GM18511 (cell line): ENCODE data around the gene CD68.
"Not testable (repeated sequence)": the region's sequence is repeated elsewhere in the genome, so short reads cannot be mapped to it uniquely, and the experiment has no call there.

ENCODE experiments used
- ATAC-seq: cut with Tn5 transposase; IDR thresholded peaks from one replicate; pipeline ENCODE4 v1.9.1; 2021; ENCODE audit warnings: mild to moderate bottlenecking, moderate library complexity; ENCODE audit not compliant: unreplicated experiment

Gene CD68

GRCh38 chr17:7580604-7581575 is 1.5 kb downstream of the CD68 start:
- ATAC-seq, result no peak

- ATAC-seq, result no peak
Measured at GRCh38 chr17:7582396-7583252, 3.2 kb downstream of the CD68 start.

DNA sequence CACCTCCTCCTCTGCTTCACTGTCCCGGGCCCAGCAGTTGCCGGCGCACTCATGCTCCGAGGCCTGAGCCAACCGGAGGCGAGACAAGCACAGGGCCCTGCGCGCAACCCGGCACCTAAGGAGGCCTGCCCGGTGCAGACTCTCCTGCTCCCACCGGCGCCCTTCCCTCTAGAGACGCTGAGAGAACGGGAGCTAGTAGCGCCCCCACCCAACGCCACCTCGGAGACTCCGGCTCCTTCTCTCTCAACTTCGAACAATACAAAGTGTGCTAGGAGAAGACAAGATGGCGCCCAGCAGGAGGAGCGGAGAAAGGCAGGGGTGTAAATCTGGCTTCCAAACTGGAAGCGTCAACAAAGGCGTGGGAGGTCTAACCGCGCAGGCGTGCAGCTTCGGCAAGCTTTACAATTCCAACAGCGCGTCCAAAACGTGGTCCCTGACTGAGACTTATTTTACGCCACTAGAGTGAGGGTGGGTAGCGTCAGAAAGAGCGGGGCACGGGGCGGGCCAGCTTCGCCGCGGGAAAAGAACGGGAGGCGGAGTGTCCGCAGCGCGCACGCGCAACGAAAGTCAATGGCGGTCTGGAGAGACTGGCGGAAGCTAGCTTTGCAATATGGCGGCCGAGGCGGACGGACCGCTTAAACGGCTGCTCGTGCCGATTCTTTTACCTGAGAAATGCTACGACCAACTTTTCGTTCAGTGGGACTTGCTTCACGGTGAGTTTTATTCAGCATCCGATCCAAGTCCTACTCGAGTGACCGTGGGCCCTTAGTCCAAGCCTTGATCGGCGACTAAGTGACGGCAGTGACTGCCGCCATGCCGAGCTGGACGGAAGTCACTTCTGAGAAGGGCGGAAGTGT is 4.0 kb downstream of the CD68 start, which contains the start of gene MPDU1:
Gene MPDU1 (plus strand): TSS at position 600 of the 857 bp plus-strand sequence. CDS start 11 bp downstream, at position 611.
- peak; percentile 75 for ATAC-seq

DNA sequence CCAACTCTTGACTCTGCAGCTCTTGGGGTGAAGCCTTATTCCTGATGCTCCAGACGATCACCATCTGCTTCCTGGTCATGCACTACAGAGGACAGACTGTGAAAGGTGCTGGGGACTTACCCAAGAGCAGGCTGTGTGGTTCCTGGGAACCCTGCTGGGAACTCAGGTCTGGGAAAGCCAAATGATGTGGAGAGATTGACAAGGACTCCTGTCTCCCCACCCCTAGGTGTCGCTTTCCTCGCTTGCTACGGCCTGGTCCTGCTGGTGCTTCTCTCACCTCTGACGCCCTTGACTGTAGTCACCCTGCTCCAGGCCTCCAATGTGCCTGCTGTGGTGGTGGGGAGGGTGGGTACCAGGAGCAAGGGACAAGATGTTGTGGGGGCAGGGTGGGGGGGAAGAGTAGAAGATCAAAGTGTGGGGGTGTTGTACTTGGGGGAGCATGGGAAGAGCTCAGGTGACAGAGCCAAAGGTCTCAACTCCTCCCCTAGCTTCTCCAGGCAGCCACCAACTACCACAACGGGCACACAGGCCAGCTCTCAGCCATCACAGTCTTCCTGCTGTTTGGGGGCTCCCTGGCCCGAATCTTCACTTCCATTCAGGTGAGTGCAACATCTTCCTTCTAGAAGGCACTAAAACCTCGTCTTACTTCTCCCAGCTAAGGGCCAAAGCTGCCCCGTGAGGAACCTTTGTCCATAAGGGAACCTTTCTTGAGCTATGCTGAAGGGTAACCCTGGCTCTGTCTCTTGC is 7.4 kb downstream of the CD68 start:
- ATAC-seq, result no peak

GRCh38 chr17:7587420-7588151 is 8.1 kb downstream of the CD68 start:
- ATAC-seq, result no peak

- no peak for ATAC-seq
Measured at GRCh38 chr17:7588553-7589203, 9.2 kb downstream of the CD68 start.

DNA sequence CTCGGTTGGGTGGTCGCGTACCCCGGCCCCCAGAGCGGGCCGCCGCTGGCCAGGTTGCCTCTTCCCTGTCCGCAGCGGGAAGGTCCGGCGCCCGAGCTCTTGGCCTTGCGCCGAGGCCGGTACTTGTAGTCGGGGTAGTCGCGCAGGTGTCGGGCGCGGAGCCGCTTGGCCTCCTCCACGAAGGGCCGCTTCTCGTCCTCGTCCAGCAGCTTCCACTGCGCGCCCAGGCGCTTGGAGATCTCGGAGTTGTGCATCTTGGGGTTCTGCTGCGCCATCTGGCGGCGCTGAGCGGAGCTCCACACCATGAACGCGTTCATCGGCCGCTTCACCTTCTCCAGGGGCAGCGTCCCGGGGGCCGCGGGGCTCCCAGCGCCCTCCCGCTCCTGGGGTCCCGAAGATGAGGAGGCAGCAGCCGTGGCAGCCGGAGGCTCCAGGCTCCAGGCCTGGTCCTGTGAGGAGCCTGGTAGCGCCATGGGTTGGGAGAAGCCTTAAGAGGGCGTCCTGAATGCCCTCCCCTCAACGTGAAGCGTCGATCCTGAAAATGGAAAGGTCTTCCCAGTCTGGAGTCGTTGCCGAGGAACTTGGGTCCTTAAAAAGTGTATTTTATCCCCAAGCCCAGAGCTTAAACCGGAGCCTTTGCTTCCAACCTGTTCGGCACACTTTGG is 9.9 kb downstream of the CD68 start:
- ATAC-seq, result no peak

DNA sequence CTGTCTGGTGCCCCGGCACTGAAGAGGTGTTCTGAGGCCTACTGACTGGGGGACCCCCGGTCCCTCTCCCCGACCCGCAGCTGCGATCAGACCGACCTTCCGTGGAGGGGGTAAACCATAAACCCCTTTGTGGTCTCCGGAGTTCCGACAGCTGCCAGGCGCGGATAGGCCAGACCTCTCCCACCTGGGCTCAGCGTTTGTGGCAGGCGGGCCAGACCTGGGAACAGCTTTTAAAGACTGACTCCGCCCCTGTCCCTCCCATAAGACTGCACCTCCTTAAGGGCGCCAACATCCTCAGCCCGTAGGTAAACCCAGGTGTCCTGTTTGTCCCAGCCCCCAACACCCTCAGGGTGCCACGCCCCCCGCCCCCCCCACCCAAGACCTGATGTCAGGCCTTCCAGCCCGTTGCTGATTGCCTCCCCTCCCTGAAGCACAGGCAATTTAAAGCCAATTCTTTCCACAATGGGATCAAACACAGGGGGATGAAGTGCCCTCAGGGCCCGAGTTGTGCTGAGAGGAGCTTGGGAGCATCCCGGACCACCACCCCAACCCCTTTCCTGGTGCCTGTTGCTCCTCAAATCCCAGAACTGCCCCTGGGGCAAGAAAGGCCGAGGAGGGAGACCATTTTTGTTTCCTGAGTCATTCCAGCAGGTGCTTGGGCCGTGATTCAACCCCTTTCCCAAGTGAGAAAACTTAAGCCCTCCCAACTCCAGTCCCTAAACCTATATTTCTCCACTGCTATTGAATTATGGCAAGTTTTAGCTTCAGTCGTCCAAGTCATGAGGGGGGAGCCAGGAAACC is 10.7 kb downstream of the CD68 start, which contains the start of gene SOX15:
Gene SOX15 (minus strand): TSS at position 204 of the 801 bp plus-strand sequence. CDS start 418 bp downstream, outside the sequence.
- ATAC-seq, result no peak

DNA sequence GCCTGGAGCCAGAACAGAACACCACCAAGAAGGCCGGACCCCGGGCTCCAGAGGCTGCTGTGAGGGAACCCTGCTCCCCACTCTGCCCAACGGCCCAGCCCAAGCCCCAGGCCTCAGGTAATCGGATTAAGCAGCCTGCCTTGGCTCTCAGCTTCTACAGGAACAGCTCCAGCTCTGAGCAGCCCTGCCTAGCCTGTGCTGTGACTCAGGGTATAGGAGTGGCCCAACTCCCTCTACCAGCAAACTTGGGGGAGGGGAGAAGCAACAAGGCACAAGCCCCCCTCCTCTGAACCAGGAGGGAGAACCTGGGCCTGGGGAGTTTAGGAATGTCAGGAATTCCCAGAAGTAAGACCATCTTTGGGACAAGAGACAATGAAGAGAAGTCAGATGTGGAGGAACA is 11.3 kb downstream of the CD68 start:
- no peak for ATAC-seq

- no peak for ATAC-seq
Measured at GRCh38 chr17:7591596-7591995, 12.2 kb downstream of the CD68 start.

DNA sequence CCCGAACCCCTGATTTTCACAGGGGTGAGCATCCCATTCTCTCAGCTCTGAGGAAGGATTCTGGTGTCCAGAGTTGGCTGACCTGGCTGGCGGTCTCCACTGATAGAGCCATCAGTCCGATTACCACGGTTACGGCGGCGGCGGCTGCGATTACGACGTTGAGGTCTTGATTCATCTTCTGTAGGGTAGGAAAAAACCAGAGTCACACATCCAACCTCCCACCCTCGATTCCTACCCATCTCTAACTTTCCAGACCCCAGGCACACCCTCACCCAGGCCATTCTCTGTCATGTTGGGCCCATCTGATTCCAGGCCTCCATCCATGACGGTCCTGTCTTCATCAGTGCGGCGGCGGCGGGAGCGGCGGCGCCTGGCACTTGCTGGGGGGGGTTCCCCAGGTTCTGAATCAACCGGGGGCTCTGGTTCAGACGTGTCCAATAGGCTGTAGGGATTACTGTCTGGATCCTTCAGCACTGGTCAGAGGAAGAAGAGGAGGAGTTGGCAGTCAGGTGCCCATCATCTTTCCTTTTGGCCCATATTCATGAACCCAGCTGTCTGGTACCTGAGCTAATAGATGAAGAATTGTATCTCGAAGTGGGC is 13.1 kb downstream of the CD68 start:
- no peak for ATAC-seq

DNA sequence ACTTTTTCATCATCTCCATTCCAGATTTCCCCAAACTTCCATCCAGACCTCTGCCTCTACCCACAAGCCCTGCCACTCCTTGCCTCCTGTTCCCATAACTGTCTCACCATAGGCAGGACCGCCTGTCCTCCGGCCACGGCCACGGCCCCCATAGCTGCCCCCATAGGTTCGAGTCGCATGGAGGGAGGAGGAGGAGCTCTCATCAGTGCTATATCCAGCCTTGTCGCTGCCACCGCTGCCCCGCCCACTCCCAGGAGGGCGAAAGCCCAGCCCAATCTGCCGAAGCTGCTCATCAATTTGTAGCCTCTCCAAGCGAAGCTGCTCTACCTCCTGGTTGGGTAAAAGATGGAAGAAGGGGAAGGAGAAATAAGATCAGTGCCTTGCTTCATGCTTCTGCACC is 13.9 kb downstream of the CD68 start:
- ATAC-seq, result no peak

DNA sequence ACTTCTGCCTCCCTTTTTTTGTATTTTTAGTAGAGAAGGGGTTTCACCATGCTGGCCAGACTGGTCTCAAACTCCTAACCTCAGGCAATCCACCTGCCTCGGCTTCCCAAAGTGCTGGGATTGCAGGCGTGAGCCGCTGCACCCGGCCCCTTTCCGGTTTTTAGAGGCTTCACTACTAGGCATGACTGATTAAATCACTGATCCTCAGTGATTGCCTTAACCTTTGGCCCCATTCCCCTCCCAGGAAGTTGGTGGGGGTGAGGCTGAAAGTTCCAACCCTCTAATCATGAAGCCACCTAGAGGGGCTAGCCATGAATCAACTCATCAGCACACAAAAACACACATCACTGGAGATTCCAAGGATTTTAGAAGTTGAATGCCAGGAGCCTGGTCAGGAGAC is 18.1 kb downstream of the CD68 start:
- ATAC-seq, result not testable (repeated sequence)

GRCh38 chr17:7606280-7606679 is 26.8 kb downstream of the CD68 start:
- no peak for ATAC-seq

DNA sequence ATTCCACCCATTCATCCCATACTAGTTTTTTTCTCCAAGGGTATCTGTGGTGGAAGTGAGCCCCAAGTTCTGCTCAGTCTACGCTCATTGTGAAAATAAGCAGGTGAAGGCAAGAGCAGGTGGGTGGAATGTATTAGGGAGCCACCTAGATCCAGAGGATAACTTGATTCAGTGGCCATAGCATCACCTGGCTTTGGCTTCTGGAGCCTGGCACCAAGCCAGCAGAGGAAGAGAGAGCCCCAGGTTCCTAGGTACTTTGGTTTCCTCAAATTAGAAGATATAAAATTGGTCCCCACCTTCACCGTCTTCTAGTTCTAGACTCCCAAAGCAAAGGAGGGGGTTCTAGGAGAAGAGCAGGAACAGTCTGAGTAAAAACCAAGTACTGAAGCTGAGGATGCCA is 31.2 kb downstream of the CD68 start:
- ATAC-seq, result no peak

DNA sequence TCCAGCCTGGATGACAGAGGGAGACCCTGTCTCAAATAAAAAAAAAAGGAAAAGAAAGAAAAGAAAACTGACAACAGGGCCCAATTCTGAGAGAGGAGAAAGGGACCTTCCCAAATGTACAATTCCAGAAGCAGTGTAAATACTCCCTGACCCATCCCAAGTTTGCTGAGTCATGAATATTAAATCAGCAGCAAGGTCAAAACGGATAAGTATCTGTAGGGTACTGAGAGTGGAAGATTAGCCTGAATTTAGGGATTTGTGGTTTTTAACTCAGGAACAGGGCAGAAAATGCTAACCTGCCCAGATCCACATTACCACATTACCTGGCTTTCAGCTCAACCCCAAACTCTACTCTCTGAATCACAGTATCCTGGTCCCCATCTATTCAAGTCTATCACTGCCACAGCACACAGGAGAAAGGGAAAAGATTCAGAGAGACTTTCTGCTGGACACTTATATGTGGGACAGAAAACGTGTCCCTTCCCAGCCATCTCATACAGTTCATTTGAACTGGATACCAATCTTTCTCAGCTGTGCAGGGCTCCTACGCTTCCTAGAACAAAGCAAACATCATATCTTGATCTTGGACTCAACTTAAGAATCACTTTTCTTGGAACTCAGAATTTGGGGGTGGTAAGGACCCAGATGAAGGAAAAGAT is 32.3 kb downstream of the CD68 start:
- ATAC-seq, result no peak
